Measurements from ENCODE around the gene P2RX2.

The P2RX2 gene

DNA sequence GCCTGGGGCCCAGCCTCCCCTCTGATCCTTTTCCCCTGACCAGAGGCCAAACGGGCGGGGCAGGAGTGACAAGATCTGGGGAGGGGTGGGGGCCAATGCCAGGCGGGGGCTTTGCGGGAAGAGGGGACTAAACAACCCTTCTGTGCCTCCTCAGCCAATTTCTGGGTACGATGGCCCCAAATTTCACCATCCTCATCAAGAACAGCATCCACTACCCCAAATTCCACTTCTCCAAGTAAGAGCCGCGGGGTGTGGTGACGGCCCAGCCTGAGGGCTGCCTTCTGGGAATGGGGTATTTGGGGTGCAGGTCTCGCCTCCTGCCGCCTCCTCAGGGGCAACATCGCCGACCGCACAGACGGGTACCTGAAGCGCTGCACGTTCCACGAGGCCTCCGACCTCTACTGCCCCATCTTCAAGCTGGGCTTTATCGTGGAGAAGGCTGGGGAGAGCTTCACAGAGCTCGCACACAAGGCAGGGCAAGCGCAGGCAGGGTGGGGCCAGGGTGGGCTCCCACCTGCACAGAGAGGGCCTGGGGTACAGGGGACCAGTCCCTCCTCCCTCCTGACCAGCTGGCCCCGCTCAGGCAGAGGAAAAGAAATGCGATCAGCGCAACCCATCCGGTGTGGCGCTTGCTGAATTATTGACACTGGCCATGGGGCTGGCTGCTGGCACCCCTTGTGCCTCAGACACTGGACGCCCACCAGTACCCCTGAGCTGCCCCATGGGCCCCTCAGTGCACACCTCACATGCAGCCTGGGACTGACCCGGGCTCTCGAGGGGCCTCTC is 1.7 kb downstream of the P2RX2 start:
- DNase-seq, result no peak

DNA sequence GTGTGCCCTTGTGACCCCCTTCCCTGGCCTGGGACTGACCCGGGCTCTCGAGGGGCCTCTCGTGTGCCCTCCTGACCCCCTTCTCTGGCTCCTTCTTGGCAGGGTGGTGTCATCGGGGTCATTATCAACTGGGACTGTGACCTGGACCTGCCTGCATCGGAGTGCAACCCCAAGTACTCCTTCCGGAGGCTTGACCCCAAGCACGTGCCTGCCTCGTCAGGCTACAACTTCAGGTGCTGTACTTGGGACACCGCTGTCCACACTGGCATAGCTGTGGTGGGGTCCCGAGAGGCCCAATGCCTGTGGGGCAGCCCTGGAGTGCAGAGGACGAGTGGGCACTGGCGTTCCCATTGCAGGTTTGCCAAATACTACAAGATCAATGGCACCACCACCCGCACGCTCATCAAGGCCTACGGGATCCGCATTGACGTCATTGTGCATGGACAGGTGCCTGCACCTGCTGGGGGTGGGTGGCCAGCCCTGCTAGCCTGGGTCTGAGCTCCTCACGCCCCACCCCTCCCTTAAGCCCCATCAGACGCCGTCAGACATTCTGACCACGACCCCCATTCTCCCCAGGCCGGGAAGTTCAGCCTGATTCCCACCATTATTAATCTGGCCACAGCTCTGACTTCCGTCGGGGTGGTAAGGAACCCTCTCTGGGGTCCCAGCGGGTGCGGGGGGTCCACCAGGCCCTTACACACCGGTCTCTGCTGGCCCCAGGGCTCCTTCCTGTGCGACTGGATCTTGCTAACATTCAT is 2.5 kb downstream of the P2RX2 start:
- no peak for DNase-seq

DNA sequence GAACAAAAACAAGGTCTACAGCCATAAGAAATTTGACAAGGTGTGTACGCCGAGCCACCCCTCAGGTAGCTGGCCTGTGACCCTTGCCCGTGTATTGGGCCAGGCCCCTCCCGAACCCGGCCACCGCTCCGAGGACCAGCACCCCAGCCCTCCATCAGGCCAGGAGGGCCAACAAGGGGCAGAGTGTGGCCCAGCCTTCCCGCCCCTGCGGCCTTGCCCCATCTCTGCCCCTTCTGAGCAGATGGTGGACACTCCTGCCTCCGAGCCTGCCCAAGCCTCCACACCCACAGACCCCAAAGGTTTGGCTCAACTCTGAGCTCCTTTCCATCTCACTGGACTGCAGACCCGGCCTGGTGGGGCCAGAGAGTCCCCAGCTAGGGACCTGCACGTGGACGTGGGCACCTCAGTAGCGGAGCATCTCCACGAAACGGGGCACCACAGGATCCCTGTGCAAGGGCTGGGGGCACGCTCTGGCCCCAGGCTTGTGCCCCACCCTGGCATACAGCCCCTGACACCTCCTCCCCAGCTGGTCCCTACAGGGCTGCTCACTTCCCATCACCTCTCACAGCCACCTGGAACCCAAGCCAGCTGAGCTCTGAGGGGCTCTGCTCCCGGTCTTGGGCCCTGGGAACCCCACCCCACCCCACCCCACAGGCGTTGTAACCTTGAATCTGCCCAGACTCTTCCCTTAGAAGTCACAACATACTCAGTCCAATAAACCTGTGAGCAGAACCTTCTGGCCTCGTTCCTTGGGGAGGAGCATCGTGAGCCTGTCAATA is 3.3 kb downstream of the P2RX2 start:
- no peak for DNase-seq

DNA sequence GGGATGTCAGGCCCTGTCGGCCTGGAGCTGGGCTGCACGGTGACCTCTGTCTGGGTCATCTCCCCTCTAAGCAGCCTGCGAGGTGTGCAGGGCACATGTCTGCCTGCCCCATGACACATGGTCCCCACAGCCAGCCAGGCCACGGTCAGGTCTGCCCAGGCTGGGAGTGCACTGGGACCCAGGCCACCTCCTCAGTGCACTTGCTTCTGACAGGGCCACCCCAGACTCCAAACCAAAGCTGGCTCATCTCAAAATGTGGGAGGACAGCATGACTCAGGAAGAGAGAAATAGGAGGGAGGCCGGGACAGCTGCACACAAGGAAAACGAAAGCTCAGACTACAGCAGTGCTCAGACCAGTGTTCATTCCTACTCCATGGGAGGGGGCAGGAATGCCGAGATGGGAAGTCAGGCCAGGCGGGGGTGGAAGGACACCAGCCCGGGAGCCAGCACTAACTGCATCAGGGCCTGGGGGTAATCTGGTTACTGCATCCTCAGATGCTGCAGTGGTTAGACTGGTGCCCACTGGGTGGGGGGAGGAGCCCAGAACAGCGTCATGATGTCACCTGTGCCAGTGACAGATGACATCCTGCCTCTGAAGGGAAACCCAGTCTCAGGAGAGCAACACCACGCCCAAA is 4.0 kb downstream of the P2RX2 start:
- no peak for DNase-seq

DNA sequence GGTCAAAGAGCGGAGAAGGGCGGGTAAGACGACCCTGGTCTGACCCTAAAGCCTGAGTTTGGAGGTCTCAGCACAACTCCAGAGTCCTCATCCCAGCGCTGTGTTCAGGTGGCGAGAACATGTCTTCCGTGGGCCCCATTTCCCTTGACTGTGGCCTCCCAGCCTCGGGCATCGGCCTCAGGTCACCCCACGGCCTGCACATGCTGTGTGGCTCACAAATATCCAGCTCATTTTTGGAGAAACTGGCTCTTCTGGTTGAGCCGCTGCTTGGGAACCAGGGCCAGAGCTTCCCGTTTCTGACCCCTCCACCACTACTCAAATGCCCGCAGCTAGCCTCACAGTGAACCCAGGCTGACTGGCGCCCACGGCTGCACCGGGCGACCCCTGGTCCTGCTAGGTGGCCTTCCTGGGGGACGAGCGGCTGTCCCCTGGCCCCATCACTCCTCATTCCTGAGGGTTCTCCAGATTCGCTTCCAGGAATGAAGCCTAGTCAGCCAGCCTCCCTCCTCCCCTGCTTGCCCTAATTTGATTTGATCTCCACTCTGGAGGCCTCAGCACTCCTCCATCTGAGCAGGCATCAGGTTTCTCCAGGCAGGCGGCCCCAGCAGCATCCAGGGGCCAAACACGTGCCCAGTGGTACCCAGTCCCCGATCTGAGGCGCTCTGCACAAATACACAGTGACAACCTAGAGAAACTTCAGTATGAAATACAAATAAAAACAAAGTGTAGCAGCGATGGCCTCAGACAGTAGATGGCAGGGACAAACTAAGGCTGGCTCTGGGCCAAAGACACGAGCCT is 4.7 kb downstream of the P2RX2 start:
- no peak for DNase-seq

DNA sequence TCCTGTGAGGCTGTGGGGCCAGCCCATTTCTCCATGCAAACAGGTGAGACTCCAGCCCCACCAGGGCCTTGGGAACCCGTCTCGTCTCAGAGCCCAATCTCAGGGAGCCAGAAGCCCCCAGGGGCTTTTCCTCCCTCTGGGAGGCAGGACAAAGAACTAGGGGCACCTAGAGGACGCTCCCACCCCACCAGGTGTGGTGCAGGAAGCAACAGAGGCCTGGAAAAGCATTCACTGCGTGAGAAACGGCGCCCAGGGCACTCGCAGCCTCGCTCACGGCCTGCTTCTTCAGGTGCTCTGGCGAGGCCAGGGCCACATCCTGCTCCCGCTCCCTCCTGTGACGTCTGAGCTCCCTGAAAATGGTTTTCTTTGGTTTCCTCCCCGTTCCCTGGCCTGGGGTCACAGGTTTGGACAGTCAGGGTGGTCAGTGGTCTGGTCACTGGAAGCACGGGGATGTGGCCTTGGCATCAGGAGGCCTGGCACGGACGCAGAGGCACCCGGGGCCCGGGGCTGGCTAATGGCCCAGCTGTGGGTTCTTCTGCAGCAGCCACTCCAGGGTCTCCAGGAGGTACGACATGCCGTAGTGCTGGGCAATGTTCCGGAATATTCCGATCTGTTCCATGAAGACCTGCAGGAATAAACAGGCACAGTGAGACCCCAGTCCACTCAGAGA is 5.7 kb downstream of the P2RX2 start:
- no peak for DNase-seq

DNA sequence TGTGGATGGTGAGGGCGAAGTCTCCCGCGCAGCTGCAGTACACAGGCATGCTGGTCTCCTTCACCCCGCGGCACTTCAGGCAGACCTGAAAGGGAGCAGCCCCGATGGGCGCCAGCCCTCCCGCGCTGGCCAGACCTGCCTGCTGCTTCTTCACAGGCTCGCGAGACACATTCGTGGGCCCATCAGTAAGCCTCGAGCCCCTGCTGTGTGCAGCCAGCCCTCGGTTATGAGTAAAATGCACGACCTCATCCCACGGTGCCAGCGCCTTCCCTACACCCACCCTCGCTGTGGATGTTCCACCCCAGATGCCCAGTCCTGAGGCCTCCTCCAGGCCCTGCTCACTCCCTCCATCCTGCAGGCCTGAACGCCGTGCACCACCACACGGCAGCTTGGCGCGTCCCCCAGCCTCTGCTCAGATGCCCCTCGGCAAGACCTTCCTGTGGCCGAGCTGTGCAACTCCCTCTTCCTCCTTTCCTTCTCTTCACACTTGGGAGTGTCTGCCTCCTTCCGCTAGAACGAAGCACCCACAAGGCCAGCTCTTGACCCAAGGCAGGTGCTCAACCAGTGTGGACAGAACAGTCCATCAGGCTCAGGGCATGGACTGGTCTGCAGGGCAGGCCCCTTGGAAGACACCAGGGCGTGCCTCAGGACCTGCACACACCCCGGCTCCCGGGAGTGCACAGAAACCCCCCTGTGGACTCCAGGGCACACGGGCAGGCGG is 6.5 kb downstream of the P2RX2 start:
- DNase-seq, result no peak

DNA sequence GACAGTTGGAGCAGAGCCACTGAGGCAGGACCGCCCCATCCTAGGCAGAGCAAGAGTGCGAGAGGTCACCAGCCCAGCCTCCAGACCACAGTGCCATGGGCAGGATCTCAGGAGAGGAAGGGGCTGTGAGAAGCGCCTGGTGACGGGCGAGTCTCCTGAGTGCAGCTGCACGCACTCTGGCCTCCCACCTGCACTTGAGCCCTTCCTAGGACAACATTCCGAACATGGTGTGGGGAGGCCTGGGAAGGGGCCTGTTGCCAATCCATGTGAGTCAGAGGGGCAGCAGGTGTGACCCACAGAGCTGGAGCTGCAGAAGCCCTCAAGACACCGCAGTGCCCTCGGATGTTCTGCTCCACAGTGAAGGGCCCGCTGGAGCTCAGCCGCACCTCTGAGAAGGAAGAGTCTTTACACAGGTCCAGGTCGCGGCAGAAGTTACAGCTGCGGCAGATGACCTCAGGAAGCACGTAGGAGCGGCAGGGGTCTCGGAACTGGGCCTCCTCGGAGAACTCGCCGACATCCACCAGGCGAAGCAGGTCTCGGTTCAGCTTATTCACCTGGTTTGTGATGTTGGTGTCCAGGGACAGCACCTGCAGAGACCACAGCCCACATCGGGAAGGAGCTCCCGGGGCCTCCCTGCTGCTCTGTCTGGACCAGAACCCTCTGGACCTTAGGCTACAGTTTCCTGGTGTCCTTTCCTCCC is 7.3 kb downstream of the P2RX2 start:
- DNase-seq, result no peak

DNA sequence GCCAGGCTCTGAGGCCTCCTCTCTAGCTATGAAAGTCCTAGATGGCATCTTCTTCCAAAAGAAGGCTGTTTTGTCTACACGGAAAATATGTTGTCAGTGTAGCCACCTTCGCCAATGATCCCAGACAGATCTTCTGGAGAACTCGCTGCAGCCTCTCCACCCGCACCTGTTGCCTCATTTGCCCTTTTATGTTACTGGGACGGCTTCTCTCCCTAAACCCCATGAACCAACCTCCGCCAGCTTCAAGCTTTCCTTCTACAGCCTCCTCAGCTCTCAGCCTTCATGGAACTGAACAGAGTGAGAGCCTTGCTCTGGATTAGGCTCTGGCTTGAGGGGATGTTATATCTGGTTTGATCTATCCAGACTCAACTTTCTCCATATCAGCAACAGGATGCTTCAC is 10.8 kb downstream of the P2RX2 start:
- no peak for DNase-seq

DNA sequence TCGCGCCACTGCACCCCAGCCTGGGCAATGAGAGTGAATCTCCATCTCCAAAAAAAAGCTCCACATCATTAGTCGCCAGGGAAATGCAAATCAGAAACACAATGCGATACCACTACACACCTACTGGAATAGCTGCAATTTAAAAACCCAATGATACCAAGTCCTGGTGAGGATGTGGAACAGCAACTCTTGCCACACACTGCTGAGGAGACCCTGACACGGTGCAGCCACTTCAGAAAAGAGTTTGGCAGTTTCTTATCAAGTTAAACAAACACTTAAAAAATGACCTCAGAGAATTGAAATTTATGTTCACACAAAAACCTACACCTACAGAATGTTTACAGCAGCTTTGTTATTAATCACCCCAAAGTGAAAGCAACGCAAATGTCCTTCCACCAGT is 12.1 kb downstream of the P2RX2 start:
- DNase-seq, result no peak

DNA sequence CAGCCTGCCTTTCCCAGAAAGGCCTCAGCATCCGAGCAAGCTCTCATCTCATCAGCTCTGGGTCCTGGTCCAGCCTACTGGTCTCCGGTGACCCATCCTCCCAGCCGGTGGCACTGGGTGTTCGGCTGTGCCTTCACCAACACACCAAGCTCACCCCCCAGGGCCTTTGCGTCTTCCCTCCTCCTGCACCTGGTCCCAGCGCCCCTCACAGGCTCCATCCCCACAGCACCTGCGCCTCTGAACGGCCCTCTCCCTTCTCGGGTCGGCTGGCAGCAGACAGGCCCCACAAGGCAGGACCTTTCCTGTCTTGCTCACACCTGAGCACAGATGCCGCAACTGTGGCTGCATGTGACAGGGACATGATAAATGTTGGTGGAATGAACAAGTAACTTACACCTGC is 13.1 kb downstream of the P2RX2 start:
- no peak for DNase-seq

DNA sequence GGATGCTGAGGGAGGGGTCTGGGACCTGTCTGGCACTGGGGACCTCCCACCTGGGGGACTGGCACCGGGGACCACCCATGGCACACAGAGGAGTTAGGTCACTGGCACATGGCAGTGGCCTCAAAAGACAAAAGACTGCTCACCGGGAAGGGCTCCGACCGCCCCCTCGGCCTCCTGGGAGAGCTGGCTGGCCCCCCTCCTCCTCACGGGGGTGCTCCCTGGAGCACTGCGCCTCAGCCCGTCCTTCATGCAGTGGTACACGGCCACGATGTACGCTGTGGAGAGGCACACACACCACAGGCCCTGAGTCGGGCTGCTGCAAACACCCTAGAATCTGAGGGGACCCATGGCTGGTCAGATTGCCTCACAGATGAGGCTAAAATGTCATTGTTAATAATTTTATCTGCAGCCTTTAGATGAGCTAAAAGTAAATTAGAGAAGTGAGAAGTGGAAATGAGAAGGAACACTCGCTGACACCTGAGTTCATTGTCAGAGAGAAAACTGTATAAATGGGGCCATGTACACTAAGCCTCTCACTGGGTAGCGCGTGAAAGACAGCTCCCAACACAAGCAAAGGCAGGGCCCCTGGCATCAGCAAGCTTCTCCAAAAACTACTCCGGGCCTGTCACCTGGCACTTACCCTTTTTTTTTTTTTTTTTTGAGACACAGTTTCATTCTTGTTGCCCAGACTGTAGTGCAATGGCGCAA is 14.1 kb downstream of the P2RX2 start:
- DNase-seq, result no peak

DNA sequence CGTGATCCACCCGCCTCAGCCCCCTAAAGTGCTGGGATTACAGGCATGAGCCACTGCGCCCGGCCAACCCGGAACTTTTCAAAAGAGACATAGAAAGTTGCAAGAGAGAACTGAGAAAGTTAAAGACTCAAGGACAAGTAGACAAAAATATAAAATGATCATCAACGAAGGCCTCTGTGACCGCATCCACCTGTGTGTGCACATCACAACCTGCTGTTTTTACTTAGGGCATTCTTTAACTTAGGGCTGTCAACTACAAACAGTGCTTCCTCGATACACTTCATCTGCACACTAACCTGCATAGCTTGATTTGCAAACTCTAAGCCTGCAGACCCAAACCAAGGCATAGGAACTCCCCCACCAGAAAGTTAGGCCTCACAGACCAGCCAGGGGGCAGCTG is 14.8 kb downstream of the P2RX2 start:
- no peak for DNase-seq

DNA sequence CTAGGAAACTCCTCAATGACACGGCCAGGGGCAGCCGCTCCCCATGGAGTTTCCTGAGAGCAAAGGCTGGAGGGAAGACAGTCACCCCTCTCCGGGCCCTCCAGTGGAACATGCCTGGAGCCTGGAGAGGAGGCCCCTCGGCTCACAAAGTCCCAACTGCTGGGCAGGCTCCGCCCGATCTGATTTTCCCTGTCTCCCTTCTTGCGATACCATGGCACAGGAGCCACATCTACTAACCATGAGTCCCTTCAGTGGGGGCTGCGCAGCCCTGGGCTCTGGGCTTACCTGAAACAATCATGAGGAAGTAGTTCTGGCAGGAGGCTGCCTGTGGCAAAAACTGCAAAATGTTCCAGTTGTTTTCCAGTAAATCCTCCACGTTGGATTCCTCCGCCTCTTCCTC is 15.3 kb downstream of the P2RX2 start:
- no peak for DNase-seq

DNA sequence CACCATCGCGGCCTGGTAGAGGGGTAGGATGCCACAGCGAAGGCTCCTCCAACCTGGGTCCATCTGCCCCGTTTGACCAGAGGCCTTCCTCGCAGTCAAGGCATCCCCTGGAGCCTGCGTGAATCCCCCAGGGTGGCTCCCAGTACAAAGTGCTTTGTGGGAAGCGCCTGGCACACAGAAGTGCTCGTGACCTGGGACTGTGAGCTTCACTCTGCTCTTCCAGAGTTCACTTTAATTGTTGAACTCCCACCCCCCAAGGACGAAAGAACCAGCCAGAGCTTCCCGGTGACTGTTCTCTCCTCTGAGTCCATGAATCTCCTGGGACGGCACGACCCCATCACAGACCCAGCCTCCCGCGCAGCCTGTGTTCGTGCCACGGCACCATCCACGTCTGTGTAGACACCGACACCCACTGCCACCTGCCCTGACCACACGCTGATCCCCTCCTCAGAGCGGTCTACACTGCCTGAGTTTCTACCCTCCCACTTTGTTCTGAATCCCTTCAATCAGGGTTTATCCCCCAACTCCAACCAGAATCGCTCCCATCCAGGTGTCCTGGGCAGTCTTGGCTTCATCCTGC is 15.9 kb downstream of the P2RX2 start:
- DNase-seq, result no peak

DNA sequence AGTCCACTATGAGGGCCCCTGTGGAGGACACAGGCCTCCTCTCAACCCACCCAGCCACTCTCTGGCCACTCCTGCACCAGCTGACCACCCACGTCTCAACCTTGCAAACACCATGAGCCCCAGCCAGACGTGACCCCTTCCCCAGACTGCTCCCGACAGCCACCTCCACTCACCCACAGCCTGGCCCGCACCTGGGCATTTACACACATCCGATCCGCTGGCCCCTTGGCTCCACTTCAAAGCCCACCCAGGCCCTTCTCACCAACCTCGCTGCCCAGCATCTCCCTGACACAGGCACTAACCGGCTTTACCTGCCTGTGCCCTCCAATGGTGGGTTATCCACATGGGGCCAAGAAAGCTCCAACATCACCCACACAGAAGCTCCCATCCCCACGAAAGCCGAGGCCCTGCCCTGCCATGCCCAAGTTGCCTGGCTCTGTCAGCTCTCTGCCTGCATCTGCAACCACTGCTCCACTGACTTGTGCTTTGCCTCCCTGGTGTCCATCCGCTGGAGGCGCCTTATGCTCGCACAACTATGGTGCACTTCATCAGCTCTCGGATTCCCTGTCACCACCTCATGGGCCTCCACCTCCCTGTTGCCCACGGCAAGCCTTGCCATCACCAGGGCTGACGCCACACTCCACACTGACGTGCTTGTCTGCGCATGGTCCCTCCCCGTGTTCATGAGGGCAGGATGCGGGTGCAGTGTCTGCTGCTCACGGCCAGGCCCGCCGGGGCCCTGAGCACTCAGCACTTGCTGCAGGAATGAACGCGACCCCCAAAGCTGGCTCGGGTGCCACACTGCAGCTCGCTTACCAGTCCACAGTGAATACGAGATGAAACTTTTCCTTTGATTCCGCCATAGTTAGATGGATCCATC is 16.7 kb downstream of the P2RX2 start:
- DNase-seq, result no peak

DNA sequence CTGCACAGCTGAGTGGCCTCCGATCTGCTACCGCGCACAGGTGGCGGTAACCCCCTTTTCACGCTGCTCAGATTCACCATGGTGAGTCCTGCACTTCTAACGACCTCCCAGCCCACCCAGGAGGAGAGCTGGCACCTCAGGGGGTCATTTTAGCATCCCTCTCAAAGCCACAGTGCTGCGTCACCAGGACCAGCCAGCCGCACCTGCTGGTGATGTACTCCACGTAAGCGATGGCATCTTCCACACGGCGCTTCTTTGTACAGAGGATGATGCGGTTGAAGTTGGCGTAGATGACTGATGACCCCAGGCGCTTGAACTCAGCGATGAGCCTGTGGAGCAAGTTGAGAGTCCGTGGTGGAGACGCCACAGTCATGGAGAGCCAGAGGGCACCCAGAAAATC is 19.2 kb downstream of the P2RX2 start:
- no peak for DNase-seq
